ENCODE results near the gene CMTR1.
"Not testable (repeated sequence)": the region's sequence is repeated elsewhere in the genome, so short reads cannot be mapped to it uniquely, and the experiment has no call there.

CMTR1 gene

GRCh38 chr6:37432916-37433656 lies at the start of gene CMTR1:
TSS of gene CMTR1 (plus strand) at chr6:37433221. CDS start at chr6:37435630, 2,409 bp downstream.
- H3K4me3 Mint-ChIP-seq, result peak within 1 kb of the TSS; percentile 83
- peaks cover 9% of the 10 kb centered on the region for H3K27me3 Mint-ChIP-seq (ENCODE audit: low read depth)
- peaks cover 32% of the 10 kb centered on the region for H3K4me1 Mint-ChIP-seq (ENCODE audit: low read depth)

GRCh38 chr6:37388578-37388977 lies 44.4 kb upstream of the CMTR1 start:
- Mint-ChIP-seq H3K9me3 (no peaks in the 10 kb centered on the region), H3K4me1 (ENCODE audit: low read depth) (peaks cover 3% of the 10 kb centered on the region), H3K4me3 (no peak overlapping the region), H3K36me3 (ENCODE audit: low read depth) (peaks cover 5% of the 10 kb centered on the region), H3K27me3 (ENCODE audit: low read depth) (no peaks in the 10 kb centered on the region), H3K27ac (no peak overlapping the region)

More at GRCh38 chr6:37432916-37433656, at the start of gene CMTR1:
- peak within 1 kb of the TSS; percentile 99 for H3K27ac Mint-ChIP-seq
- H3K9me3 Mint-ChIP-seq, result peaks cover 4% of the 10 kb centered on the region
- H3K36me3 Mint-ChIP-seq (ENCODE audit: low read depth), result peaks cover 23% of the 10 kb centered on the region

GRCh38 chr6:37389857-37390256 lies 43.2 kb upstream of the CMTR1 start:
- no peaks in the 10 kb centered on the region for H3K9me3 Mint-ChIP-seq
- peaks cover 9% of the 10 kb centered on the region for H3K36me3 Mint-ChIP-seq (ENCODE audit: low read depth)
- H3K4me3 Mint-ChIP-seq, result no peak overlapping the region
- no peak overlapping the region for H3K27ac Mint-ChIP-seq
- peaks cover 3% of the 10 kb centered on the region for H3K4me1 Mint-ChIP-seq (ENCODE audit: low read depth)
- H3K27me3 Mint-ChIP-seq (ENCODE audit: low read depth), result no peaks in the 10 kb centered on the region

GRCh38 chr6:37391120-37391519 lies 41.9 kb upstream of the CMTR1 start:
- Mint-ChIP-seq H3K9me3 (no peaks in the 10 kb centered on the region), H3K27ac (peak overlapping the region; percentile 4), H3K4me1 (ENCODE audit: low read depth) (peaks cover 3% of the 10 kb centered on the region), H3K36me3 (ENCODE audit: low read depth) (peaks cover 10% of the 10 kb centered on the region), H3K27me3 (ENCODE audit: low read depth) (no peaks in the 10 kb centered on the region), H3K4me3 (no peak overlapping the region)

GRCh38 chr6:37392821-37393220 lies 40.2 kb upstream of the CMTR1 start:
- peaks cover 3% of the 10 kb centered on the region for H3K4me1 Mint-ChIP-seq (ENCODE audit: low read depth)
- H3K27ac Mint-ChIP-seq, result no peak overlapping the region
- H3K27me3 Mint-ChIP-seq (ENCODE audit: low read depth), result no peaks in the 10 kb centered on the region
- peaks cover 10% of the 10 kb centered on the region for H3K36me3 Mint-ChIP-seq (ENCODE audit: low read depth)
- no peak overlapping the region for H3K4me3 Mint-ChIP-seq
- no peaks in the 10 kb centered on the region for H3K9me3 Mint-ChIP-seq

- Mint-ChIP-seq H3K27ac (peak overlapping the region; percentile 62), H3K4me3 (no peak overlapping the region), H3K27me3 (ENCODE audit: low read depth) (no peaks in the 10 kb centered on the region), H3K4me1 (ENCODE audit: low read depth) (peaks cover 3% of the 10 kb centered on the region), H3K9me3 (no peaks in the 10 kb centered on the region), H3K36me3 (ENCODE audit: low read depth) (peaks cover 10% of the 10 kb centered on the region)
Measured at GRCh38 chr6:37393381-37393929, 39.6 kb upstream of the CMTR1 start.

GRCh38 chr6:37396571-37397180 lies 36.3 kb upstream of the CMTR1 start:
- Mint-ChIP-seq H3K4me1 (ENCODE audit: low read depth) (no peaks in the 10 kb centered on the region), H3K27ac (no peak overlapping the region), H3K36me3 (ENCODE audit: low read depth) (peaks cover 5% of the 10 kb centered on the region), H3K27me3 (ENCODE audit: low read depth) (peaks cover 7% of the 10 kb centered on the region), H3K4me3 (no peak overlapping the region), H3K9me3 (no peaks in the 10 kb centered on the region)

- Mint-ChIP-seq H3K27me3 (ENCODE audit: low read depth) (peaks cover 19% of the 10 kb centered on the region), H3K36me3 (ENCODE audit: low read depth) (peaks cover 1% of the 10 kb centered on the region), H3K27ac (no peak overlapping the region), H3K9me3 (no peaks in the 10 kb centered on the region), H3K4me3 (no peak overlapping the region), H3K4me1 (ENCODE audit: low read depth) (no peaks in the 10 kb centered on the region)
Measured at GRCh38 chr6:37399131-37399530, 33.9 kb upstream of the CMTR1 start.

GRCh38 chr6:37399795-37400490 lies 33.1 kb upstream of the CMTR1 start:
- peaks cover 1% of the 10 kb centered on the region for H3K36me3 Mint-ChIP-seq (ENCODE audit: low read depth)
- no peak overlapping the region for H3K27ac Mint-ChIP-seq
- H3K27me3 Mint-ChIP-seq (ENCODE audit: low read depth), result peaks cover 19% of the 10 kb centered on the region
- H3K4me1 Mint-ChIP-seq (ENCODE audit: low read depth), result no peaks in the 10 kb centered on the region
- no peak overlapping the region for H3K4me3 Mint-ChIP-seq
- no peaks in the 10 kb centered on the region for H3K9me3 Mint-ChIP-seq

- not testable (repeated sequence) for H3K4me3 Mint-ChIP-seq; H3K36me3 Mint-ChIP-seq (ENCODE audit: low read depth); H3K9me3 Mint-ChIP-seq; H3K27ac Mint-ChIP-seq; H3K4me1 Mint-ChIP-seq (ENCODE audit: low read depth)
- peaks cover 23% of the 10 kb centered on the region for H3K27me3 Mint-ChIP-seq (ENCODE audit: low read depth)
Measured at GRCh38 chr6:37401658-37402057, 31.4 kb upstream of the CMTR1 start.

GRCh38 chr6:37406726-37407341 lies 26.2 kb upstream of the CMTR1 start:
- Mint-ChIP-seq H3K36me3 (ENCODE audit: low read depth) (no peaks in the 10 kb centered on the region), H3K4me3 (no peak overlapping the region), H3K27me3 (ENCODE audit: low read depth) (peaks cover 43% of the 10 kb centered on the region), H3K4me1 (ENCODE audit: low read depth) (no peaks in the 10 kb centered on the region), H3K27ac (no peak overlapping the region), H3K9me3 (no peaks in the 10 kb centered on the region)

- Mint-ChIP-seq H3K27me3 (ENCODE audit: low read depth) (peaks cover 48% of the 10 kb centered on the region), H3K4me3 (no peak overlapping the region), H3K36me3 (ENCODE audit: low read depth) (no peaks in the 10 kb centered on the region), H3K4me1 (ENCODE audit: low read depth) (no peaks in the 10 kb centered on the region), H3K27ac (no peak overlapping the region), H3K9me3 (no peaks in the 10 kb centered on the region)
Measured at GRCh38 chr6:37407948-37408347, 25.1 kb upstream of the CMTR1 start.

GRCh38 chr6:37409501-37409900 lies 23.5 kb upstream of the CMTR1 start:
- Mint-ChIP-seq H3K36me3 (ENCODE audit: low read depth) (no peaks in the 10 kb centered on the region), H3K4me3 (no peak overlapping the region), H3K27ac (no peak overlapping the region), H3K4me1 (ENCODE audit: low read depth) (no peaks in the 10 kb centered on the region), H3K9me3 (no peaks in the 10 kb centered on the region), H3K27me3 (ENCODE audit: low read depth) (peaks cover 40% of the 10 kb centered on the region)

GRCh38 chr6:37417393-37417792 lies 15.6 kb upstream of the CMTR1 start:
- no peaks in the 10 kb centered on the region for H3K36me3 Mint-ChIP-seq (ENCODE audit: low read depth)
- no peaks in the 10 kb centered on the region for H3K4me1 Mint-ChIP-seq (ENCODE audit: low read depth)
- H3K9me3 Mint-ChIP-seq, result no peaks in the 10 kb centered on the region
- no peak overlapping the region for H3K4me3 Mint-ChIP-seq
- peaks cover 11% of the 10 kb centered on the region for H3K27me3 Mint-ChIP-seq (ENCODE audit: low read depth)
- H3K27ac Mint-ChIP-seq, result no peak overlapping the region

Measured in T-helper 1 cell treated with Interleukin-12 subunit alpha and Interleukin-12 subunit beta and Interleukin-4 antibody, amounts not matched to agents 30 μg/mL and 1 μg/mL, for 36 hours (primary cell).